ENCODE data around the gene SUMF1. TPM values are rescaled to one million over a fixed set of nuclear protein-coding genes. Genes with fewer than 3 reads are reported as not detected.

SUMF1 gene
- total RNA-seq, 2 donors from 2014 or later, result 30.7 to 32.7 TPM

DNA sequence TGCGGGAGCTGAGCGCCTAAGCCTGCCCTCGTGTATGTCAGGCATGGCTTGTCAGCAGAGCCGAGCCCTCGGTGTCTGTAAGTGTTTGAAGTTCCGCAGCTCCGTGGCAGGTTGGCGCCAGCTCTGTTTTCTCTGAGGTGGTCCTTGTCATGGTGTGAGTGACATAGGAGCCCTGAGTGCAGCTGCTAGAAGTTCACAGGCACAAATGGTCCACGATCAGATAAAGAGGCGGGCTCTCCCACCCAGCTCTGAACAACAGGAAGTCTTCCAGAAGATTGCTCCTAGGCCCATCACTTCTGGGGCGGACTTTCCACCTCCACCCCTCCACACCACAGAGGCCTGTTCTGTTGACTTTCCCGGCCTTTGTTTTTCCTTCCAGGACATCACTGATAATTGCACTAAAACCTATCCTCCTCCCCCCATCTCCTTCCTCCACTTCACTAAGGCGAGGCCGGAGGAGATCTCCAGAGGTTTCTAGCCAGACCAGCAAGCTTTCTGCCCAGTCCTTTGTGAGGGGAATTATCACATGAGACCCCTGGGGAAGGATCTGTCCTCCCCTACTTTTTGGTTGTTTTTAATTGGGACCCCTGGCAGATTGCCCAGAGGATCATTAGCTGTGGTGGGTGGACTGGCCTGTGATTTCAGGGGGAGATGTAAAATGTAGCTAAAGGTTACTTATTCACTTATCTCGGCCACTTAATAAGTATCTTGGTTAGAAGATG is 46.0 kb upstream of the SUMF1 start:
- no peak overlapping the region for H3K27ac ChIP-seq
- no peak for ATAC-seq
- no peak overlapping the region for H3K4me3 ChIP-seq
- intact Hi-C loops (cut with DNase I), result no loop called here
- H3K4me1 ChIP-seq, result no peaks in the 10 kb centered on the region
- H3K27me3 ChIP-seq, result no peaks in the 10 kb centered on the region
- no peaks in the 10 kb centered on the region for H3K36me3 ChIP-seq (replicated peaks in 1 of 2; ENCODE audit: insufficient read depth in 1 of 2, low read depth in 2 of 2)
- 69 to 79% methylated on average over 14 to 15 of the region's 15 CpGs for WGBS, 2 donors
- TF ChIP-seq, protein P1, sequence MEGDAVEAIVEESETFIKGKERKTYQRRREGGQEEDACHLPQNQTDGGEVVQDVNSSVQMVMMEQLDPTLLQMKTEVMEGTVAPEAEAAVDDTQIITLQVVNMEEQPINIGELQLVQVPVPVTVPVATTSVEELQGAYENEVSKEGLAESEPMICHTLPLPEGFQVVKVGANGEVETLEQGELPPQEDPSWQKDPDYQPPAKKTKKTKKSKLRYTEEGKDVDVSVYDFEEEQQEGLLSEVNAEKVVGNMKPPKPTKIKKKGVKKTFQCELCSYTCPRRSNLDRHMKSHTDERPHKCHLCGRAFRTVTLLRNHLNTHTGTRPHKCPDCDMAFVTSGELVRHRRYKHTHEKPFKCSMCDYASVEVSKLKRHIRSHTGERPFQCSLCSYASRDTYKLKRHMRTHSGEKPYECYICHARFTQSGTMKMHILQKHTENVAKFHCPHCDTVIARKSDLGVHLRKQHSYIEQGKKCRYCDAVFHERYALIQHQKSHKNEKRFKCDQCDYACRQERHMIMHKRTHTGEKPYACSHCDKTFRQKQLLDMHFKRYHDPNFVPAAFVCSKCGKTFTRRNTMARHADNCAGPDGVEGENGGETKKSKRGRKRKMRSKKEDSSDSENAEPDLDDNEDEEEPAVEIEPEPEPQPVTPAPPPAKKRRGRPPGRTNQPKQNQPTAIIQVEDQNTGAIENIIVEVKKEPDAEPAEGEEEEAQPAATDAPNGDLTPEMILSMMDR (IDR thresholded peaks at IDR 0.05), result no peak
- no peak for TF ChIP-seq POLR2A (IDR thresholded peaks at IDR 0.05)
- no peaks in the 10 kb centered on the region for H3K9me3 ChIP-seq
- DNase-seq, result no peak

DNA sequence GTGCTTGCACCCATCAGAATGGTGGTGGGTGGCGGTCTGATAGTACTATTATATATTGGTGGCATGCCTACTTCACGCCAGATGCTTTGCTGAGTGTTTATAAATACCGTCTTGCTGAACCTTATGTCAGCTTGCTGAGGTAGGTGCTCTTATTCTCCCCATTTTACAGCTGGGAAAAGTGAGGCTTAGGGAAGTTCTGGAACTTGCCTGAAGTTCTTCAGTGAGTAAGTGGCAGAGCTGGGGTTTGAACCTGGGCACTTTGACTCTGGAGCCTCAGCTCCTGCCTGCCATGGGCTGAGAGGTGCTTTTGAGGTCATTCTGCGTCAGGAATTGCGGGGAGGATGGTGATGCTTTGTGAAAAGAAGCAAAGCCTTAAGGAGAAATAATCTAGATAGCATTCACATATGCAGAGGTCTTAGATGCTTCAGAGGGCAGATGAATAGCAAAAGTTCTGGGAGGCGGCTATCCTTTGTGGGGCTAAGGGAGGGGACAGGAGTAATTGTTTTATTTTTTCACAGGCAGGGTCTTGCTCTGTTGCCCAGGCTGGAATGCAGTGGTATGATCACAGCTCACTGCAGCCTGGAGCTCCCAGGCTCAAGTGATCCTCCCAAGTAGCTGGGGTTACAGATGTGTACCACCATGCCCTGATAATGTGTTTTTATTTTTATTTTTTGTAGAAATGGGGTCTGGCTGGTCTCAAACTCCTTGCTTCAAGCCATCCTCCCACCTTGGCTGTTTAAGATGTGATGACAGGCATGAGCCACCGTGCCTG is 44.6 kb upstream of the SUMF1 start:
- Histone ChIP-seq H3K36me3 (replicated peaks in 1 of 2; ENCODE audit: insufficient read depth in 1 of 2, low read depth in 2 of 2) (no peaks in the 10 kb centered on the region), H3K27ac (no peak overlapping the region), H3K4me3 (no peak overlapping the region), H3K9me3 (no peaks in the 10 kb centered on the region), H3K4me1 (no peaks in the 10 kb centered on the region), H3K27me3 (no peaks in the 10 kb centered on the region)
- ATAC-seq, result no peak
- TF ChIP-seq, protein P1 (IDR thresholded peaks at IDR 0.05), result no peak
- no peak for TF ChIP-seq POLR2A (IDR thresholded peaks at IDR 0.05)
- intact Hi-C loops (cut with DNase I), result no loop called here
- WGBS, 2 donors, result 77 to 78% methylated on average over 7 of the region's 7 CpGs
- DNase-seq, result no peak

DNA sequence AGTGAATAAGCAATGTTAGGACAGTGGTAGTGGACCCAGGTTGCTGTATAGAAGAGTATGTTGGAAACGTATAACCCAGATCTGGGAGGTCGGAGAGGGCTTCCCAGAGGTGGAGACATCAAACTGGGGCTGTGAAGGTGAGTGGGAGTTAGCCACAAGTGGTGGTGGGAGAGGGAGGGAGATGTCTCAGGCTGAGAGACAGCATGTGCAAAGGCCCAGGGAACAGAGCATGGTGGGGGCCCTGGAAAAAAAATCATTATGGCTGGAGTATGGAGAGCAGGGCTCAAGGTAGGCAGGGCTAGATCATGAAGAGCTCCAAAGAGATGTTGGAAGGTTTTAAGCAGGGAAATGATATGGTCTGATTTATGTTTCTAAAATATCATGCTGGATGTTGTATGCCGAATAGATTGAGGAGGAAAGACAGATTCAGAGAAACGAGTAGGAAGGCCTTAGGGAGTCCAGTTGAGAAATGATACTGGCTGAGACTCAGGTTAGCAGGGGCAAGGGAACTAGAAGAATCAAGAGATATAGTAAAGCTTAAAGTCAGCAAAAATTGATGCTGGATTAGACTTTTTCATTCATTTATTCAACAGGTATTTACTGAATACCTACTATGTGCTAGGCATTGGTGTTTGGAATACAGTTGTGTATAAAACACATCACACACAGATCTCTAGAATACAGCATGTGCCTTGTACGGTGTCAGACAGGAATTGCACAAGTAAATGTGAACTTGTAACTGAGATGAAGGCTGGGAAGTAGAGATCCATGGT is 43.1 kb upstream of the SUMF1 start:
- ATAC-seq (no peak), DNase-seq (no peak)
- intact Hi-C loops (cut with DNase I), result no loop called here
- Histone ChIP-seq H3K27ac (no peak overlapping the region), H3K4me3 (no peak overlapping the region), H3K27me3 (no peaks in the 10 kb centered on the region), H3K36me3 (replicated peaks in 1 of 2; ENCODE audit: insufficient read depth in 1 of 2, low read depth in 2 of 2) (no peaks in the 10 kb centered on the region), H3K9me3 (no peaks in the 10 kb centered on the region), H3K4me1 (no peaks in the 10 kb centered on the region)
- no peak for TF ChIP-seq POLR2A (IDR thresholded peaks at IDR 0.05)
- TF ChIP-seq, protein P1 (IDR thresholded peaks at IDR 0.05), result no peak
- WGBS, 2 donors, result 71 to 74% methylated on average over 5 of the region's 5 CpGs

DNA sequence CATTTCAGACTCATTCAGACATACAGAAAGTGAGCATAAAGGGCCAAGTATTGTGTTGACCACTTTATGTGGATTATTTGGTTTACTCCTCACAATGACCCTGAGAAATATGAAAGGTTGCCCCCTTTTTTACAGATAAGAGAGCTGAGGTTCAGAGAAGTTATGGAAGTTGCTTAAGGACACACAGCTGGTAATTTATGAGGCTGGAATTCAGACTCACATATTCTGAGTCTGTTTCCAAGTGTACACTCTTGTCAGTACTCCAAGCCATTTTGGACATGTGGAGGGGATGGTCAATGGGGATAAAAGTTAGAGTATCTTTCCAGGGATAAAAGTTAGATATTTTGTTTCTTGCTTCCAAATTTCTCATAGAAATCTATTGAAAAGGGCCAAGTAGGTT is 42.0 kb upstream of the SUMF1 start:
- TF ChIP-seq, protein P1 (IDR thresholded peaks at IDR 0.05), result no peak
- TF ChIP-seq POLR2A (IDR thresholded peaks at IDR 0.05), result no peak
- H3K27ac ChIP-seq, result no peak overlapping the region
- ATAC-seq (no peak), DNase-seq (no peak)
- H3K27me3 ChIP-seq, result no peaks in the 10 kb centered on the region
- H3K36me3 ChIP-seq (replicated peaks in 1 of 2; ENCODE audit: insufficient read depth in 1 of 2, low read depth in 2 of 2), result no peaks in the 10 kb centered on the region
- no peaks in the 10 kb centered on the region for H3K9me3 ChIP-seq
- H3K4me3 ChIP-seq, result no peak overlapping the region
- intact Hi-C loops (cut with DNase I), result no loop called here
- H3K4me1 ChIP-seq, result peaks cover 6% of the 10 kb centered on the region
